Central memory CD8-positive, alpha-beta T cell (primary cell): ENCODE results near the gene MFSD12.
"Not testable (repeated sequence)": the region's sequence is repeated elsewhere in the genome, so short reads cannot be mapped to it uniquely, and the experiment has no call there.

Experiments used
- ATAC-seq: fragments of 150-1000 bp; cut with Tn5 transposase; replicated peaks from 2 replicates; pipeline ENCODE4 v1.10.0; 2022; ENCODE audit warnings: mild to moderate bottlenecking, moderate FRiP score, moderate number of reproducible peaks; ENCODE audit not compliant: poor library complexity, severe bottlenecking; ENCODE audit errors: extremely low read depth
- DNase-seq, 2 donors: peaks; one replicate each; pipeline ENCODE4 v3.0.0; 2021; ENCODE audit warnings: low spot score in 2 of 2
- H3K27ac Mint-ChIP-seq: one replicate; pipeline ENCODE4 v1.8.0; 2022; ENCODE audit warnings: low read depth, mild to moderate bottlenecking, moderate library complexity, mixed read lengths
- H3K27me3 Mint-ChIP-seq: one replicate; pipeline ENCODE4 v1.8.0; 2022; ENCODE audit warnings: mixed read lengths
- H3K36me3 Mint-ChIP-seq: one replicate; pipeline ENCODE4 v1.8.0; 2022; ENCODE audit warnings: mild to moderate bottlenecking, moderate library complexity, mixed read lengths; ENCODE audit not compliant: insufficient read depth
- H3K4me1 Mint-ChIP-seq: one replicate; pipeline ENCODE4 v1.8.0; 2022; ENCODE audit warnings: mixed read lengths
- H3K4me3 Mint-ChIP-seq: one replicate; pipeline ENCODE4 v1.8.0; 2022; ENCODE audit warnings: mild to moderate bottlenecking, moderate library complexity, mixed read lengths
- H3K9me3 Mint-ChIP-seq: one replicate; pipeline ENCODE4 v1.8.0; 2022; ENCODE audit warnings: mixed read lengths

Gene MFSD12

DNA sequence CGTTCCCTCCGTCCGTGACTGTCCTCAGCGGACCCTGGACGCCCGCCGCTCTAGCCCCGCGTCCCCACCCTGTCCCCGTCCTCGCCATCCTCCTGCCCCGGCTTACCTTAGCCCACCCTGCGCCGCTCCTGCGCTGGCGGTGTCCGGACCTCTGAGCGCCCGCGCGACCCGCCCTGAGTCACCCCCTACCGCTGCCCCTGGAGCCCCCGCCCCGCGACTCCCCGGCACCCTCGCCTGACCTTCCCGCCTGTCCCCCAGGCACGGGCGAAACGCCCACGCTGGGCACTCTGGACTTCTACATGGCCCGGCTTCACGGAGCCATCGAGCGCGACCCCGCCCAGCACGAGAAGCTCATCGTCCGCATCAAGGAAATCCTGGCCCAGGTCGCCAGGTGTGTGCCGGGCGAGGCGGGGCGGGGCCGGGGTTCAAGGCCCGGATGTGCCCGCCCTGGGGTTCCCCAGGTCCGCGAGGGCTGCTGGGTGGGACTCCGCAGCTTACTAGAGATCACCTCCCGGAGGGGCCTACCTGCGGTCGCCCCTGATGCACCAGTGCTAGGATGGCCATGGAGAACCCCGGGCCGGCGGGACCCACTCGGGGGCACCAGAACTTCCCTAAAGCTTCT, 20.4 kb upstream of the MFSD12 start:
- Mint-ChIP-seq H3K4me3 (no peak overlapping the region), H3K4me1 (no peaks in the 10 kb centered on the region), H3K27ac (no peak overlapping the region), H3K9me3 (no peaks in the 10 kb centered on the region), H3K27me3 (no peaks in the 10 kb centered on the region), H3K36me3 (peaks cover 8% of the 10 kb centered on the region)
- ATAC-seq (no peak), DNase-seq (no peak)

DNA sequence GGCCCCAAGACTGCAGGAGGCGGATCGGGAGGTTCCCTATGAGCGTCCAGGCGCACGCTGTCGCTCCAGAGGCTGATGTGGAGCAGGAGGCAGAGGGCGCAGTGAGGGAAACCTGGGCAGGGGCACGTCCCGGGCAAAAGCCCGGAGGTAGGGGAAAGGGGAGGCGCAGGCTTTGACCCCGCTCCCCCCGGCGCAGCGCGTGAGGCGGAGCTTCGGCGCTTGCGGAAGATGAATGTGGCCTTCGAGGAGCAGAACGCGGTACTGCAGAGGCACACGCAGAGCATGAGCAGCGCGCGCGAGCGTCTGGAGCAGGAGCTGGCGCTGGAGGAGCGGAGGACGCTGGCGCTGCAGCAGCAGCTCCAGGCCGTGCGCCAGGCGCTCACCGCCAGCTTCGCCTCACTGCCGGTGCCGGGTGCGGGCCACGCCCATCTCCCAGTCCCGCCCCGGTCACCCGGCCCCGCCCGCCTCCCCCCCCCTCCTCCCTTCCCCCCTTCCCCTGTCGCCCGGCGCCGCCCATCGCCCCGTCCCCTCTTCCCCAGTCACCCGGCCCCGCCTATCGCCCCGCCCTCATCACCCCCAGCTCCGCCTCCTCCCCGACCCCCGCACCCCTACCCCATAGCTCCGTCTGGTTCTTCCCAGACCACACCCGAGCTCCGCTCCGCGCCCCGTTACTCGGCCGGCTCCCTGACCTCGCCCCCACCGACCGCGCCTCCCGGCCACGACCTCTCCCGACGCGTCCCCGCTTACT, 19.5 kb upstream of the MFSD12 start:
- Mint-ChIP-seq H3K36me3 (peaks cover 8% of the 10 kb centered on the region), H3K9me3 (no peaks in the 10 kb centered on the region), H3K27ac (no peak overlapping the region), H3K4me1 (no peaks in the 10 kb centered on the region), H3K4me3 (no peak overlapping the region), H3K27me3 (no peaks in the 10 kb centered on the region)
- DNase-seq (no peak), ATAC-seq (no peak)

DNA sequence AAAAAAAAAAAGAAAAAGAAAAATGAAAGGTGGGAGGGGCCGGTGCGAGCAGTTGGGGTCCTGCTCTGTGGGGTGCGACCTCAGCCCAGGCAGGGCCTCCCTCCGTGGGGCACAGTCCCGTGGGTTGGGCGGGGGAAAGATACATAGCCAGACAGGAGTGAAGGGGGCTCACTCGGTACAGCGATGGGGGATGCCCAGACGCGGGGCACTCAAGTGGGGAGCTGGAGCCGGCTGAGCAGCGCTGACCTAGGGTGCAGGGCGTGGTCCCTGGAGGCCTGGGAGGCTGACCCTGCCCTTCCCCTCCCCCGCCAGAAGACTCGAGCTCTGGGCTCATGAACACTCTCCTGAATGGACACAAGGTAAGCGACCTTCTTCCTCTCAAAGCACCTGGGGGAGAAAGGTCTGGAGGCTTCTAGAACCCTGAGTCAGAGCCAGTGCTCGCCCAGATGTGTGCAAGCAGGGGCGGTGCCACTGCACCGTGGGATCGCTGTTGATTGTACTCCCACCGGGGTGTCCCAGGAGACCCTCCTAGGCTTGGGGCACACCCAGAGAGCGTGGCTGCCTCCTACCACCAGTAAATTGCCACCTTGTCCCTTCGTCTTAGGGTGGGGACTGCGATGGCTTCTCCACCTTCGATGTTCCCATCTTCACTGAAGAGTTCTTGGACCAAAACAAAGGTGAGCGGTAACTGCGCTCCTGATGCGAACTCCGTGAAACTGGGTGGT, 18.7 kb upstream of the MFSD12 start:
- ATAC-seq (no peak), DNase-seq (no peak)
- Mint-ChIP-seq H3K27ac (no peak overlapping the region), H3K4me1 (no peaks in the 10 kb centered on the region), H3K9me3 (no peaks in the 10 kb centered on the region), H3K4me3 (no peak overlapping the region), H3K36me3 (peaks cover 8% of the 10 kb centered on the region), H3K27me3 (no peaks in the 10 kb centered on the region)

DNA sequence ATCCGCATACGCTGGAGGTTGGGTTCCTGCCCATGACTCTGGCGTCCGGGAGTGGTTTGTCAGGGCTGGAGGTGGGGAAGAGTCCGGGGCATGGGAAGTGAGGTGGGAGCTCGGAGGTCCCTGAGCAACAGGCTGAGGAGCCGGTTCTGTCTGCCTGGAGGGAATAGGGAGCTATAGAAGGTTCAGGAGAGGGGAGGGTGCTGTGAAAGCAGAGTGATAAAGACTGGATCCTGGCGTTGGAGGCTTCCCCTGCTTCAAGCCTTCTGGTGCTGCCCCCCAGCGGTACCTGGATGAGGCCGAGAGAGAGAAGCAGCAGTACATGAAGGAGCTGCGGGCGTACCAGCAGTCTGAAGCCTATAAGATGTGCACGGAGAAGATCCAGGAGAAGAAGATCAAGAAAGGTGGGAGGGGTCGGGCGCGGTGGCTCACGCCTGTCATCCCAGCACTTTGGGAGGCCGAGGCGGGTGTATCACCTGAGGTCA, 17.9 kb upstream of the MFSD12 start:
- Mint-ChIP-seq H3K36me3 (peaks cover 8% of the 10 kb centered on the region), H3K4me1 (no peaks in the 10 kb centered on the region), H3K27ac (peak overlapping the region; percentile 20), H3K27me3 (no peaks in the 10 kb centered on the region), H3K9me3 (no peaks in the 10 kb centered on the region), H3K4me3 (no peak overlapping the region)
- no peak for DNase-seq
- ATAC-seq = no peak

DNA sequence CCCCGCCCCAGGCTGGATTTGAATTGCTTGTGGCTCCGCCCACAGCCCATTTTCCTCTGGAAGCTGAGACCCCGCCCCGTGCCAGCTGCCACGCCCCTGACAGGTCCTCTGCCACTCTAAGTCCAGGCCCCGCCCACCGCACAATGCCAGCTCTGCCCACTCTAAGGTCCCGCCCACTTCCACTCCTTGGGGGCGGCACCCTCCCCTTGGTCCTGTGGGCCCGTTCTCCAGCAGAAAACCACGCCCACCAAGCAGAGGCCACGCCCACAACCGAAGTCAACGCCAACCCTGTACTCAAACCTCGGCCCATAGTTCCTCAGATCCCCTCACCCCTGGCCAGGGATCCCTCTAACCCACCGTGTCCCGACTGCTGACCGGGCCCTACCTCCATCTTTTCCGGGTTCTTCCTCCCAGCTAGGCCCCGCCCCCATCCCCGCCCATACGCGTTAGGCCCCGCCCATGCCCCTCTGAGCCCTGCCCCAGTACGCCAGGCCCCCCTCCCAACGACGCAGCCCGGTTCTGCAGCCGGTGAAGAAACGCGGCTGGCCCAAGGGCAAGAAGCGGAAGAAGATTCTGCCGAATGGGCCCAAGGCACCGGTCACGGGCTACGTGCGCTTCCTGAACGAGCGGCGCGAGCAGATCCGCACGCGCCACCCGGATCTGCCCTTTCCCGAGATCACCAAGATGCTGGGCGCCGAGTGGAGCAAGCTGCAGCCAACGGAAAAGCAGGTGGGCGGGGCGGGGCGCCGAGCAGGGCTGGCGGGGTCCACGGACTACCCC, 16.7 kb upstream of the MFSD12 start:
- H3K9me3 Mint-ChIP-seq = no peaks in the 10 kb centered on the region
- peaks cover 8% of the 10 kb centered on the region for H3K36me3 Mint-ChIP-seq
- ATAC-seq = no peak
- peak; percentile 69 to 70 for DNase-seq
- H3K27ac Mint-ChIP-seq = peak overlapping the region; percentile 38
- H3K27me3 Mint-ChIP-seq = no peaks in the 10 kb centered on the region
- no peaks in the 10 kb centered on the region for H3K4me1 Mint-ChIP-seq
- H3K4me3 Mint-ChIP-seq = peak overlapping the region; percentile 77

DNA sequence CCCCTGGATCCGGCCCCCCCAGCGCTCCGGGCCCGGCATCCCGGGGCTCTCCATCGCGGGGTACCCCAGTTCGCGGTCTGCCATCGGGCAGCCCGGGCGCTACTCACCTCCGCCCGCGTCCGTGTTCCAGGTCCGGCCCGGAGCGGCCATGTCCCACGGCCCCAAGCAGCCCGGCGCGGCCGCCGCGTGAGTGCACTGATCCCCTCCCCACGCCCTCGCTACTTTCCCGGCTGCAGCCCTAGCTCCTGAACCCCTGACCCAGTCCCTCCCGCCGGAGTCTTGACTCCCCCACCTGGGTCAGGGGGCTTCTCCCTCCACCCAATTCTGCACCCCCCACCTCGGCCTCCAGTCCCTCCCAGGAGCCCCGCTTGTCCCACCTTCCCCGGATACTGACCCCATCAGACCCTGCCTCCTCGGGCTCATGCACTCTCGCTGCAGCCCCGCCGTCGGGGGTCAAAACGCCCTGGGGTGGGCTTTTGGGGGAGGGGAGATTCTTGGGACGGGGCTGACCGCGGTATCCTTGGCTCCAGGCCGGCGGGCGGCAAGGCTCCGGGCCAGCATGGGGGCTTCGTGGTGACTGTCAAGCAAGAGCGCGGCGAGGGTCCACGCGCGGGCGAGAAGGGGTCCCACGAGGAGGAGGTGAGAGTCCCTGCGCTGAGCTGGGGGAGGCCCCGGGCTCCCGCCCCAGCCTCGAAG, 15.9 kb upstream of the MFSD12 start:
- peak overlapping the region; percentile 77 for H3K4me3 Mint-ChIP-seq
- H3K36me3 Mint-ChIP-seq = peaks cover 8% of the 10 kb centered on the region
- DNase-seq (peak in 1 of 2 donors; percentile 31), ATAC-seq (peak; percentile 2)
- H3K9me3 Mint-ChIP-seq = no peaks in the 10 kb centered on the region
- no peaks in the 10 kb centered on the region for H3K27me3 Mint-ChIP-seq
- no peaks in the 10 kb centered on the region for H3K4me1 Mint-ChIP-seq
- peak overlapping the region; percentile 38 for H3K27ac Mint-ChIP-seq

DNA sequence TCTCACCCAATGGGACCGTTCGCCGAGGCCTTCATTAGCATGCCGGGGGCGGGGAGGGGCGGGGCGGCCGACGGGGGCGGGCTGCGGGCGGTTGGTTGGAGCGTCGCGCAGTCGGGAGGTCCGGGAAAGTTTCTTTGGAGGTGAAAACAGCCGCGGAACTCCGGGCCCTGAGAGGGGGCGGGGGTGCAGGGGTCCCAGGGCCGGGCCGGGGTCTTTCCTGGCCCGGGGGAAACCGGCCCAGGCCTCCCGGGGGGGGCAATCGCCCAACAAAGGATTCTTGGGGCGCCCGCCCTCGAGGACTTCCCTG, 15.4 kb upstream of the MFSD12 start, which contains the start of gene HMG20B:
Gene HMG20B (plus strand): TSS at position 90 of the 307 bp plus-strand sequence. CDS start 366 bp downstream, outside the sequence.
- Mint-ChIP-seq H3K4me1 (no peaks in the 10 kb centered on the region), H3K9me3 (no peaks in the 10 kb centered on the region), H3K36me3 (peaks cover 8% of the 10 kb centered on the region), H3K4me3 (peak within 1 kb of the TSS; percentile 77), H3K27me3 (no peaks in the 10 kb centered on the region), H3K27ac (peak within 1 kb of the TSS; percentile 38)
- DNase-seq = no peak
- no peak for ATAC-seq

DNA sequence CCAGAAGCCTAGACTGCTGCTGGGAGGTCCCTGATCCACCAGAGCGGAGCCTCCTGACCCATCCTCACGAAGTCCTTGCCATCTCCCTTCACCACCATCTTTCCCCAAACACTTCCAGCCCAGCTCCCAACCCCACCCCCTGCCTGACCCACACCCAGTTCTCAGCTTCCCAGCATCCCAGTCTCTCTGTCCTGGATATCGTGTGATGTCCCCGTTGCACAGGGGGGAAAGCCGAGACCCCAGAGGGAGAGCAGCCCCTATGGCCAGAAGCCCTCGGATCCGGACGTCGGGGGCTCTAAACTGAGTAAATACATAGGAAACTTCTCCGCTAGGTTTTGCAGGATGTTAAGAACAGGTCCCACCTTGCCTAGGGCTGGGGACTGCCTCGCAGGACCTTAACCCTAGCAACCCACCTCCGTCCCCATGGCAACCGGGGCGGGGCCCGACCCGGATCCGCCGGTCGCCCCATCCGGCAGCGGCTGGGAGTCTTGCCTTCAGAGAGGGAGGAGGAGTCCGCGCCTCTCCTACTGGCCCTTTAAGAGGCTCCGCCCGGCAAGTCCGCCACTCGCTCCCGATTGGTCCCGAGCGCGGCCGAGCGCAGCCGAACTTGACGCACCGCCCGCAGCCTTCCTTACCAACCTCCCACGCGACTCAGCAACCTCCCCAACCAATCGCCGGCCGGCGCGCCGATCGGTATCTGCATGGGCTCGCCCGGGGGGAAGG, 14.9 kb upstream of the MFSD12 start:
- Mint-ChIP-seq H3K4me3 (peak overlapping the region; percentile 77), H3K36me3 (peaks cover 8% of the 10 kb centered on the region), H3K4me1 (no peaks in the 10 kb centered on the region), H3K27ac (no peak overlapping the region), H3K27me3 (no peaks in the 10 kb centered on the region), H3K9me3 (no peaks in the 10 kb centered on the region)
- ATAC-seq (peak; percentile 99), DNase-seq (peak; percentile 94 to 98)

DNA sequence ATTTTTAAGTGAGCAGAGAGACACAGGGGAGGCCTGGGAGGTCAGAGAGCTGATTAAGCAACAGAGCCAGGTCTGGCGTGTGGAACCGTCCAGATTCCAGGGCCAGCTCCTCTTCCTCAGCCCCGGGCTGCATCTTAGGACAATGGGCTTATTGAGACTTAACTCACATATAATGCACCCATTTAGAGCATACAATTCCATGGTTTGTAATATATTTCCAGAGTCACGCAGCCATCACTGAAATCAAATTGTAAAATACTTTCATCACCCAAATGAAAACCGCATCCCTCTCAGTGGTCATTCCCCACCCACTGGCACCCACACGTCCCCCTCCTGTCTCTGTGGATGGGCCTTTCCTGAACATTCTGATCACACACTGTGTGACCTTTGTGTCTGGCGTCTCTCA, 13.2 kb upstream of the MFSD12 start:
- Mint-ChIP-seq H3K4me3 (no peak overlapping the region), H3K27me3 (no peaks in the 10 kb centered on the region), H3K36me3 (peaks cover 8% of the 10 kb centered on the region), H3K9me3 (no peaks in the 10 kb centered on the region), H3K27ac (no peak overlapping the region), H3K4me1 (no peaks in the 10 kb centered on the region)
- DNase-seq (no peak), ATAC-seq (no peak)

DNA sequence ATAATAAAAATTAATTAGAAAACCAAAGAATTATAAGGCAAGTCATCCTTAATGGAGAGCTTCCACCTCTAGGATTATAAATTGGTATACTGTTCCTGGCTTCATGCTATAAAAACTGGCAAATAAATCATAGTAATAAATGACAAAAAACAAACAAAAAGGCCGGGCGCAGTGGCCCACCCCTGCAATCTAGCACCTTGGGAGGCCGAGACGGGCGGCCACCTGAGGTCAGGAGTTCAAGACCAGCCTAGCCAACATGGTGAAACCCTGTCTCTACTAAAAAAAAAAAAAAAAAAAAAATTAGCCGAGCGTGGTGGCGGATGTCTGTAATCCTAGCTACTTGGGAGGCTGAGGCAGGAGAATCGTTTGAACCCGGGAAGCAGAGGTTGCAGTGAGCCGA, 12.7 kb upstream of the MFSD12 start:
- H3K27ac Mint-ChIP-seq, ATAC-seq, H3K27me3 Mint-ChIP-seq, H3K4me1 Mint-ChIP-seq, H3K4me3 Mint-ChIP-seq, H3K9me3 Mint-ChIP-seq, H3K36me3 Mint-ChIP-seq, DNase-seq: not testable (repeated sequence)

DNA sequence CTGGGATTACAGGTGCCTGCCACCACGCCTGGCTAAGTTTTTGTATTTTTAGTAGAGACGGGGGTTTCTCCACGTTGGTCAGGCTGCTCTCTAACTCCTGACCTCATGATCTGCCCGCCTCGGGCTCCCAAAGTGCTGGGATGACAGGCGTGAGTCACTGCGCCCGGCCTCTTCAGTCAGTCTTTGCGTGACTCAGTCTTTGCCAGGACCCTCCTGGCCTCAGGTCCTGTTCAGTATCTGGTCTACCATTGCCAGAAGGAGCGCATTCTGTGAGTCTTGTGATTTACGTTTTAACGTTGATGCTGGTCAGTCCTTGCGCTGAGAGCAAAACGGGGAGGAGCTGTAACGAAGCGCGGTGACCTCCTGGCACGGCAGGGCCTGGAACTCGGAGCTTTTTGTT, 7.8 kb upstream of the MFSD12 start:
- DNase-seq = no peak
- no peaks in the 10 kb centered on the region for H3K9me3 Mint-ChIP-seq
- H3K27me3 Mint-ChIP-seq = no peaks in the 10 kb centered on the region
- H3K27ac Mint-ChIP-seq = no peak overlapping the region
- H3K36me3 Mint-ChIP-seq = peaks cover 2% of the 10 kb centered on the region
- ATAC-seq = no peak
- H3K4me1 Mint-ChIP-seq = no peaks in the 10 kb centered on the region
- no peak overlapping the region for H3K4me3 Mint-ChIP-seq
